Activated CD4-positive, CD25-positive, alpha-beta regulatory T cell treated with anti-CD3 and anti-CD28 coated beads, Interleukin-2, amount 50 U/mL, for 16 hours (primary cell): ENCODE results near the gene TMEM184A.

ENCODE experiments used
- DNase-seq: peaks from one replicate; pipeline ENCODE4 v3.0.0-alpha.2; 2020; ENCODE audit warnings: low read depth, low spot score

The TMEM184A gene

DNA sequence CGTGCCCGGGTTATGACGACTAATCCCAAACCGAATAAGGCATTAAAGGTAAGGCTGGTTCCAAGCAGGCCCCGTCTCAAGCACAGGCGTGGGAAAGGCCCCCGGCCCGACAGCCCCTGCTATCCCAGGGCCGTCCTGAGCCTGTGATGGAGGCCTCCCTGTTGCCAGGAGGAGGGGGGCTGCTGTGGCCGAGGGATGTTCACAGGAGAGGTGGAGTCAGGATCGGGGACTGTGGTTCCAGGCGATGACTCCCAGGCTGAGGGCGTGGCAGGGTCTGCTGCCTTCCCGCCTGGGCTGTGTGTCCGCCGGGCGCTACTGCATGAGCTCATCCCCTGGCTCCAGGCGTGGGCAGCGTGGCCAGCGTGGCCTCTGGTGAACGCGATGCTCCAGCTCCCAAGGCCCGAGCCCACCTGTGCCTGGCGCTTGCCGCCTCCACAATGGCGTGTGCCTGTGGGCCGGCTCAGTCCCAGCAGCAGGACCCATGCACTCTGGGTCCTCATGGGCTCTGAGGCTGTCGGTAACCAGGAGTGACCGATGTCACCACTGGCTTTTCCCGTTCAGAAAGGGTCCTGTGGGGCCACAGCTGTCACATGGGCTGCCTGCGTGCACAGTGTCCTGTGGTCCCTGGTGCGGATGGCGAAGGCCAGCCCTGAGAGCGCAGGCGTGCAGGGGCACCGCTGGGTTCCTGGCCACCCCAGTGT is 16.7 kb downstream of the TMEM184A start:
- no peak for DNase-seq

GRCh38 chr7:1538544-1539180 is 17.3 kb downstream of the TMEM184A start:
- no peak for DNase-seq

DNA sequence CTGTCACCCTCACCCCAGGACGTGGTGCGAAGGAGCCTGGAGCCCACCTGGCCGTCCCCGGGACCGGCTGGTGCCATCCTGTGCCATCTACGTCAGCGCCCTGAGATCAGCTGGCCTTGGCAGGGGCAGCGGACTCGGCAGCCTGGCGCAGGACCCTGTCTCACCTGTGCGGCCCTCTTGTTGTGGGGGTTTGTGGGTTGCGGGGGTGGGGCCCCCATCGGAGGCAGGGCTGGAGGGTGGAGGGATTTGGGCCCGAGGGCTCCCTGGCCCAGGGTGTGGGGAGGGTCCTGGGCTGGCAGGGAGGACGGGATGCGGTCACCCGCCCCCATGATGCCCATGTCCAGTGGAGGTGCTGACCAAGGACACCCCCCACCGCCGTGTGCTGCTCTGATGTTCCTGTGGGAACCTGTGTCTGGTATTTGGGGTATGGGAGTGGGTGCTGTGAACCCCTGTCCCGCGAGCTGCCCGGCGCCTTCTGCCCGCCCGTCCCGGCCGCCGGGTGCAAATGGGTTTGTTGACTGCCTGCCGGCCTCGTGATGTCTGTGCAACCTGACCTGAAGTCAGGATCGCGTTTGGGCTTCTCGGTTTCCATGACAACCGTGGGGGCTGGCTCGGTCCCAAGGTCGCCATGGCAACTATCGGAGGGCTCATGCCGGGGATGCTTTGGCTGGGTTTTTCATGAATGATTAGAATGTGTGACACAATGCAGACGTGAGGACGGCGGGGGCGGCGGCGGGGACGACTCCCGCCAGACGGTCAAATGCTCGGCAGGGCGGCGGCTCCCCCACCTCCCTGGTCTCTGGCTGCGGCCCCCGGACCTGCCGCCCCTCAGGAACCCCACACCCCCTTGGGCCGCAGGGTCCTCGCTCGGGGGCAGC is 18.2 kb downstream of the TMEM184A start:
- DNase-seq, result no peak

DNA sequence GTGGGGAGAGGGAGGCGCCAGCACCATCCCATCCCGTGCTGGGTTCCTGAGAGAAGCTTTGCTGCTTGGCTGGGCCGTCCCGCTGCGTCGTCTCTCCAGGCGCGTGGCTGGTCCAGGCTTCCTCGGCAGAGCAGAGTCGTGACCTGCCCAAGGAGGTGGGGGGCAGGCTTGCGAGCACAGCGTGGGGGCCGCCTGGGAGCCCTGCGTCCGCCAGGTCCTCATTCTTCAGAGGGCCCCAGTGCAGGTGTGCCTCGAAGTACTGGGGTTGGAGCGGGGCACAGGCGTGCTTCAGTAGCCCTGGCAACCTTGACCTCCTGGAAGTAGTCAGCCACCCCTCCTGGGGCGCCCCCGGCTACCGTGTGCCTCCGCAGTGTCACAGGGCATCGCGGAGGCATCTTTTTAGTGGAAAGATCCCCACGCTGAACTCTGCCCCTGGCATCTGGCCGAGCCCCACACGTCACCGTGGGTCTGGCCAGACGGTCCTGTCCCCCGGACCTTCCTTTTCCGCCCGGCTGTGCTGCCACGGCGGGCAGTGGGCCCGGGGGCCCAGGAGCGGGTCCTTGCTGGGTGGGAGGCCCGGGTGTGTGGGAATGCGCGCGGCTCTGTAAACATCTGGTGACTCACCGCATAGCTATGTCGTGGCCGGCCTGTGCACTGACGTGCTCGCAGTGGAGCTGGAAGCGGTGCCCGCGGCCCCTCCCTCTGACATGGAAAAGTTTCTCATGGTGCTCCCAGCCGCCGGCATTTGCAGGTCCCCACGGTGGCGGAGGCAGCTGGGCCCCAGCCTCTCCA is 19.1 kb downstream of the TMEM184A start:
- no peak for DNase-seq

GRCh38 chr7:1536455-1536742 is 19.6 kb downstream of the TMEM184A start:
- DNase-seq, result no peak

DNA sequence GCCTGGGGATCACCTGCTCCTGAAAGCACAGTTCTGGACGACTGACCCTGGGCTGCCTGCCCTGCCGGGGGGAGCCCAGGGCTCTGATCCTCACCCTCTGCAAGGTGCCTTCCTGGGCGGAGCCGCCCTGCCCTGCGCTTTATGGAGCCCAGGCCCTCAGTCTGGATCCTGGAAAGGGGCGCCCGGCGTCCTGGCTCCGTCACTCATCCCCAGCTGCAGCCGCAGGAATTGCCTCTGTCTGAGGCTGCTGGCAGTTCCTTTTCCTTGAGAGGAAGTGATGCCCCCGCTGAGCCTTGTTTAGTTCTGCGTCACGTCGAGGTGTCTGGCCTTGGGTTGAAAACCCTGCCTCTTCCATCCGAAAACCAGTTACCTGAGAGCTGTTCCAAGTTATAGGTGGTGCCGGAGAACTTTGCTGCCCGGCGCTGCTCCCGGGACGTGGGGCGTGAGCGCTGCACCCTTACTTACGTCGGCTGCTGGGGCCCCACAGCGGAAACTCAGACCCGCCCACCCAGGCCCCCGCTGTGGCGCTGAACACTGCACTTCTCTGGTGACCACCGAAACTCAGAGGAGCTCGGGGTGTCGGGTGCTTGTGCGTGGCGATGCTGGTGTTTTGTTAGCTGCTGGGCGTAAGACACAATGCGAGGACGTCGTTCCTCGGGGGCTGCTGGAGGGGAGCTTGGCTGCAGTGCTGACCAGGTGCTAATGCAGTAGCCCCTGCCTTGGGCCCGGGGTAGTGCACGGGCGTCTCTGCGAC is 20.1 kb downstream of the TMEM184A start:
- DNase-seq, result no peak

- DNase-seq, result no peak
Measured at GRCh38 chr7:1535100-1535458, 20.9 kb downstream of the TMEM184A start.

- no peak for DNase-seq
Measured at GRCh38 chr7:1534330-1535099, 21.5 kb downstream of the TMEM184A start.

GRCh38 chr7:1533547-1534329 is 22.3 kb downstream of the TMEM184A start:
- no peak for DNase-seq

DNA sequence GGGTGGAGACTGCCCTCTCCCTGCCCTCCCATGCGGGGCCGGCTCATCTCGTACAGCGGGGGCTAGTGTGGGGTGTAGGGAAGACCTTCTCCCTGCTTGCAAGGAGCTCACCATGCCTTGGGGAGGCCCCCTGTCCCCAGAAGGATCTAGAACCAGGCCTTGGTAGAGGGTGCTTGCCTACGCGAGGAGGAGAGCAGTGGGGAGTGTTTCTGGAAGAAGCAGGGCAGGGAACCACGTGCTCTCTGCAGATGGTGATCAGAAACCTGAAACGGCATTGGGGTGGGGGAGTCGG is 22.8 kb downstream of the TMEM184A start:
- no peak for DNase-seq

DNA sequence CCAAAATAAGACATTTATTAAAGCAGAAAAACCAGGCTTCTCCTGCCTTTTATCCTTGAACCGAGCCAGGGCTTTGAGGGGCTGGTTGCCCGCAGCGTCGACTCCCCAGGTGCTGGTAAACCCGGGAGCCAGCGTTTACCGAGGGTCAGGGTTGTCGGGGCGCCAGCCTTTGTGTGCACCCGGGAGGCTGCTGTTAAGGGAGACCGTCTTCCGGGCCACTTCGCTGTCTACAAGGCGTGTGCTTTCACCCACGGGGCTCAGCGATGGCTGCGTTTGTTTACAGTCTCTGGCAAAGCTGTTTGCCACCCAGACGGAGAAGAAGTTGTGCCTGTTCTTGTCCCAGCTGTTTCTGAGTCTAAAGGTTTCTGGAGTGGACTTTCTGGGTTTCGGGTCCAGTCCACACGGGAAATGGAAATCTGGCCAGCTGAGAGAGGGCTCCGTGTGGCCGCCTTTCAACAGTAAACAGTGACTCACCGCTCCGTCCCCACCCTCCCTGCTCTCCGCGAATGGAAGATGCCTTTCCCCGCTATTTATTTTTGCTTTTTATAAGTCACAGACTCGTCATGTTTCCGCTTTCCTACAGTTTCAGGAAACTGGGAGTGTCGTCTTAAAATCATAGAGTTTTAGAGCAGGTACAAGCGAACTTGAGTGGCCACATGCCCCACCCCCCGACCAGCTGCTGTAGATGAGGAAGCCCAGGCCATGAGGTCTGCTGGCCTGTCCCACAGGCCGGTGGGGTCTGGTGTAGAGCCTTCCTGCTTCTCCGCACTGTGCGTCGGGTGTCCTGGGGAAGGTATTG is 23.4 kb downstream of the TMEM184A start:
- DNase-seq, result no peak

GRCh38 chr7:1531979-1532455 is 24.0 kb downstream of the TMEM184A start:
- no peak for DNase-seq

GRCh38 chr7:1531263-1531978 is 24.6 kb downstream of the TMEM184A start:
- DNase-seq, result no peak

DNA sequence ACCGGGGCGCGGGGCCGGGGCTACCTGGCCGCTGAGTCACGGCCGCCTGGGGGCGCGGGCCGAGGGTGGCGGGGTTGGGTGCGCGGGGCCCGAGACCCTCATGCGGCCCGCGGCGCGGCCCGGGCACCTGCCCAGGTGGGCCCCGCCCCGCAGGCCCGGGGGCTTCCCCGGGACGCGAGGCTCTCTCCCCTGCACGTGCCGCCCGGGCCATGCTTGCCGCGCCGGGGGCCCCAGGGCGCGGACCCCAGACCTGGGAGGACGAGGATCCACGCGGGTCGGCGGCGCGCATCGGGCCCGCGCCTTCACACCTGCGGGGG is 25.1 kb downstream of the TMEM184A start:
- no peak for DNase-seq

DNA sequence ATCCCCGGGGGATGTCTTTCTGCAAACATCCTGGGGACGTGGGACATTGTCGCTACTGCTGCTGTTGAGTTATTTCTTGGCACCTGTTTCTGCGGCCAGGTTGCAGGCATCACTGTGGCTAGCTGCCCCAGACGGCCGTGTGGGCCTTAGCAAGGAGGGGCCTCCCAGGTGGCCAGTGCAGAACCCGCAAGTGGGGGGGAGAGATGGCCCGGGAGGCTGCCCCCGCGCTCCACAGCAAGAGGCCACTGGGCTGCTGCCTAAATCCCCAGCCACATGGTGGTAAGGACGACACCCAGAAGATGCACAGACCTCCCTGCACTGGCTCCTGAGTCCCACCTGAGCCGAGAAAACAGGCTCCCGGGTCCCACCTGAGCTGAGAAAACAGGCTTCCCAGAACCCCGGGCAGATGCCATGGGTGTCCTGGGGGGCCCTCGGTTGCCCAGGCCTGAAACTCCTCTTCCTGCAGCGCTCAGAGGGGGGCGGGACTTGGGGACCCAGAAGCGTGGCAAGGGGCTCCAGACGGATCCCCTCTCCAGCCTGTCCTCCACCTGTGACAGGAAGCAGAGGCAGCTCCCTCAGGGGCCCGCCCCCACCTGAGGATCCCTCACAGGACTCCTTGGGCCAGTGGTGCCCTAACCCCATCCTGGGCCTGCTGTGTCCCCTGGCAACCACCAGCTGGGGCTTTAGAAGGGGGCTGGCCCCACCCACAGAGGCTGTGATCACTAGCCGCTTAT is 26.5 kb downstream of the TMEM184A start:
- DNase-seq, result no peak

GRCh38 chr7:1526271-1526754 is 29.7 kb downstream of the TMEM184A start:
- DNase-seq, result no peak

GRCh38 chr7:1525409-1525808 is 30.6 kb downstream of the TMEM184A start:
- no peak for DNase-seq

DNA sequence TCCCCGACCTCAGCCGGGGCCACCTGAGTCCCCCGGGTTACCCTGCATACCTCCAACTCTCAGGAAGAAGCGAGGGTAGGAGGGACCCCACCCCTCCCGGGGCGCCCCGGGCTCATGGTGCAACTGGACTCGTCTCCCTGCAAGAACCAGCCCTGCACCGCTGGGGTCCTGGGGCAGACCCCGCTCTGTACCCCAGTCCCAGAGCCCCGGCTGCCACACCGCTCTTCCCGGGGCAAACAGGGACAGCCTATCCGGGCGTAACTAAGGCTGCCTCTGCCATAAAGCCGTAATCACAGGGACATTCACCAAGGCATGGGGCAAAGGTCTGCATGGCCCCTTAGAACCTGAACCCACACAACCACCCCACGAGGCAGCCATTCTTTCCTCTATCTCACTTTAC is 32.2 kb downstream of the TMEM184A start:
- DNase-seq, result no peak
